HUES64 (cell line): ENCODE data around the gene FAAP100.

ENCODE experiments used
- H3K27ac ChIP-seq: 2 replicates; pipeline ENCODE4 v1.7.0; 2013; ENCODE audit warnings: low read depth, low read length, inconsistent platforms
- H3K27me3 ChIP-seq: 2 replicates; pipeline ENCODE4 v1.6.1; 2013; ENCODE audit warnings: mild to moderate bottlenecking, low read length; ENCODE audit not compliant: insufficient read depth
- H3K36me3 ChIP-seq: 2 replicates; pipeline ENCODE4 v1.6.1; 2013; ENCODE audit warnings: mild to moderate bottlenecking, low read length; ENCODE audit not compliant: insufficient read depth
- H3K4me1 ChIP-seq: 2 replicates; pipeline ENCODE4 v1.6.1; 2013; ENCODE audit warnings: mild to moderate bottlenecking, low read length, moderate library complexity; ENCODE audit not compliant: insufficient read depth
- H3K4me3 ChIP-seq: 2 replicates; pipeline ENCODE4 v1.5.1; 2013; ENCODE audit warnings: mild to moderate bottlenecking, low read length, moderate library complexity
- H3K9ac ChIP-seq: 2 replicates; pipeline ENCODE4 v1.6.1; 2013; ENCODE audit warnings: mild to moderate bottlenecking, low read depth, low read length
- H3K9me3 ChIP-seq: 2 replicates; pipeline ENCODE4 v1.6.1; 2013; ENCODE audit warnings: low read depth, low read length; ENCODE audit not compliant: insufficient read depth
- WGBS: fragments of 150-250, 120-280 bp; methylation state at CpG from one replicate; pipeline ENCODE4 v1.1.7; 2013; ENCODE audit warnings: missing lambda C conversion rate; 5-methylcytosine and 5-hydroxymethylcytosine counted together

The FAAP100 gene

DNA sequence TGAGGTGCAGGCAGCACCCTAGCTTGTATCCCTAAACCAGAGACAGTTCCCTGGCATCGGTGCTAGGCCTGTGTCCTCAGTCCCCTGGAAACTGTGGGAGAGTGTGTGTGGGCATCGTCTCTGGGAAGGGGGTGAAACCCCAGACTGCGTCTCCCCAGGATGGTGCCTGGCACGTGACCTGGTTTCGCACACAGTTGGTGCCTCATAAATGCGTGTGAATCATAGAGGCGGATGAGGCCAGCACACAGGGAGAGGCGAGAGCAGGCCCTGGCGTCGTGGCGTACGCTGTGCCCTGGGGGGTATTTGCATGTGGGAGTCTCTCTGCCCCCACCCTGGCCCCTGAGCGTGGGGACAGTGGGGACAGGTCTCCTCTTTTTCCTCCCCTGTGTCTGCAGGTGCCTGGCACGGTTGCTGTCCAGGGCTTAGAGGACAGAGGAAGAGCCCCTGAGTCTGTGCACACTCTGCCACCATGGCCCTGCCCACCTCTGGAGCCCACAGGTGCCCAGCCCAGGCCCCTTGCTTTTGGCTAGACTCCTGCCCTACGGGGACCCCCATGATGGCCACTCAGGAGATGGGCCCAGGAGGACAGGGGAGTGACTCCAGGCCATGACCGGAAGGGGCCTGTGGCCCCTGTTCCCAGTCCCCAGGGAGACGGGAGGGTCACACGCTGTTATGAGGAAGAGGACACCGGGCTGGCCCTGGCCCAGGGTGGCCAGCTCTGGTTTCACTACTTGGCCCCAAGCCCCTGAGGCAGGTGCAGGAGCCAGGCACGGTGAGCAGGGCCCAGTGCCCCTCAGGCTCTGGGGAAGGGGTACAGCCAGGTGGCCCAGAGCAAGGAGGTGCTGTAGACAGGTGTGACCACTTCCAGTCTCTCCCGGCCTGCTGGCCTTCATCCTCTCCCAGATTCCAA lies 25.2 kb downstream of the FAAP100 start:
- Histone ChIP-seq H3K9ac (no peak overlapping the region; the same call in 1 of the 2 replicates), H3K4me1 (peaks cover 3% of the 10 kb centered on the region; the same call in 1 of the 2 replicates), H3K9me3 (no peaks in the 10 kb centered on the region), H3K36me3 (no peaks in the 10 kb centered on the region), H3K4me3 (no peak overlapping the region), H3K27ac (no peak overlapping the region), H3K27me3 (peaks cover 5% of the 10 kb centered on the region; the same call in 1 of the 2 replicates)
- 91% methylated on average over 21 of the region's 21 CpGs for WGBS

DNA sequence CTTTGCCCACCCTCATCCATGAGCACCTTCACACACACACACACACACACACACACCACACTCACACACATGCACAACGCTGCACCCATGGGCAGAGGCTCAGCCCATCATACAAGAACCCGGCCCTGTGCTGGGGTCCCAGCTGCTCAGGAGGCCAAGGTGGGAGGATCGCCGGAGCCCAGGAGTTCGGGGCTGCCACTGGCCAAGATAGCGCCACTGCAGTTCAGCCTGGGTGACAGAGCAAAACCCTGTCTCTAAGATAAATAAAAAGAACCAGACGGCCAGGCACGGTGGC lies 27.3 kb downstream of the FAAP100 start:
- 92% methylated on average over 8 of the region's 8 CpGs for WGBS
- H3K9ac ChIP-seq: no peak overlapping the region
- no peak overlapping the region for H3K4me3 ChIP-seq
- H3K27ac ChIP-seq: no peak overlapping the region
- H3K4me1 ChIP-seq: peaks cover 11% of the 10 kb centered on the region; the same call in 1 of the 2 replicates
- no peaks in the 10 kb centered on the region for H3K9me3 ChIP-seq
- no peaks in the 10 kb centered on the region for H3K36me3 ChIP-seq
- H3K27me3 ChIP-seq: peaks cover 23% of the 10 kb centered on the region

DNA sequence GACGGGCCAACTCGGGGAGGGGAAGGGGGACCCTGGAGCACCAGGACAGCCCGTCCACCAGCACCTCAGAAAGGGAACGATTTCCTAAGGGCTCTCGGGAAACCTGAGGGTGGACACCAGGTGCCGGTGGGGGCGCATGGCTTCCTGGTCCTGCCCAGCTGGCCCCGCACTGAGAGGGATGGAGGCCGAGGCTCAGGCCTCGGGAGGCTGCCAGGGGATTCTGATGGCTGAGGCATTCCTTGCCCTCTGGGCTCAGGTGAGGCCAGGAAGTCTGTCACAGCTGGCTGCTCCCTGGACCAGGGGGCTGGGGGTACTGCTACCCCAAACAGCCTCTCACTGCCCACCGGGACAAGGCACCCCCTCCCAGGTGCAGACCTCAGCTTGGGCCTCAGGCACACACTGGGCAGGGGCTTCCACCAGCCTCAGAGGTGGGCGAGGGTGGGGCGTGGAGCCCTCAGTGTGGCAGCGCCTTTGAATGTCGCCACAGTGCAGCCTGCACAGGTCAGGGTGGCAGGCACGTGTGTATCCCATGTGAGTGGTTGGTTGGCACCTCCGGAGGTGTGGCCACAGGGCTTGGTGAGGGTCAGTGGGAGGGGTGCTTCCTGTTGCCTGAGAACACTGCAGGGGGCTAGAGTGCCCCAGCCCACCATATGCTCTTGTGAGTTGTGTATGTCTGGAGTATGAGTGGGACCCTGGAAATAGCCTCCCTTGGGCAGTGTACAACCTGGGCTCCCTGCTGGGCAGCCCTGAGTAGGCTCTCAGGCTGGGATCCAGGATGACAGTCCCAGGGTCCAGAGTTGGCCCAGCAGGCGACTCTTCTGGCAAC lies 27.9 kb downstream of the FAAP100 start:
- H3K4me1 ChIP-seq: peaks cover 12% of the 10 kb centered on the region; the same call in 1 of the 2 replicates
- no peak overlapping the region for H3K27ac ChIP-seq
- H3K4me3 ChIP-seq: no peak overlapping the region
- peaks cover 28% of the 10 kb centered on the region for H3K27me3 ChIP-seq
- 90% methylated on average over 18 of the region's 18 CpGs for WGBS
- no peaks in the 10 kb centered on the region for H3K9me3 ChIP-seq
- H3K9ac ChIP-seq: no peak overlapping the region
- no peaks in the 10 kb centered on the region for H3K36me3 ChIP-seq

GRCh38 chr17:81523402-81524038 lies 28.6 kb downstream of the FAAP100 start:
- H3K9ac ChIP-seq: no peak overlapping the region
- peaks cover 36% of the 10 kb centered on the region for H3K27me3 ChIP-seq
- no peak overlapping the region for H3K27ac ChIP-seq
- H3K4me1 ChIP-seq: peaks cover 12% of the 10 kb centered on the region; the same call in 1 of the 2 replicates
- H3K9me3 ChIP-seq: no peaks in the 10 kb centered on the region
- no peak overlapping the region for H3K4me3 ChIP-seq
- no peaks in the 10 kb centered on the region for H3K36me3 ChIP-seq
- WGBS: 66% methylated on average over 17 of the region's 17 CpGs

DNA sequence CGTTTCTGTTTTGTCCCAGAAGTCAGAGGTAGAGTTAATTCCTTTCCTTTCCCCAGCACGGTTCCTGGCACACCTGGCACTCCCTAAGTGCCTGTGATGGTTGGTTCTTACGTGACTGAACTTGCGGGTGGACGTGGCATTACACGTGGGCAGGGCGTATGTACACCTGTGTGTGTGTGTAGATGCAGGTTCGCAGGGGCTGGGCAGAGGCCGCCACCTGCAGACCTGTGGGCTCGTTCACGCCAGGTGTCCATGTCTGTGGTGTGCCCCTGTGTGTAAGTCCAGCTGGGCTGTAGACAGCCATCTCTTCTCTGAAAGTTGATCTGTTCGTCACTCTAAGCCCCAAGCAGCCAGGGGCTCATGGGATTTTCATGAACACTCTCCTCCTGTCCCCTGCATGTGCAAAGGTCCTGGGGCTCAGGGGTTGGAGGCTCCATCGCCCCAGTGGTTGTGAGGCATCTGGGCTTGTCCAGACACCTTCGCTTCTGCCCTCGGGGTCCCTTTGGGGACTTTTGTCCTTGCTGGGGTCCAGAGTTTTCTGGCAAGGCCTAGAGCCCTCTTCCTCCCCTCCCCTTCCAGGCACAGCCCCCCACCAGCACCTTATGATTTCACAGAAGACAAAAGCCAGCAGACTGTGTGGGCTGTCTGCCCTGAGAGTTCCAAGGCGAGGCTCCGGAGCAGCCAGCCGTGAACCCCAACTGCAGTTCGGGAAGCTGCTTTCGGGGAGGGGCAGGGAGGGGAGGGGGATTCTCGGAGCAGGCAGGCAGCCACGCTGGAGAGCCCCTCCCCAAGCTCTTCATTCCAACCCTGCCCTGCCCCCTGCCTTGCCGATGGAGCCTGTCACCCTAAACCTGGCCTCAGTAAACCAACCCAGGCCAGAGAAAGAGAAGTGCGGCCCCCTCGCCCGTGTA lies 29.4 kb downstream of the FAAP100 start:
- no peak overlapping the region for H3K9ac ChIP-seq
- no peaks in the 10 kb centered on the region for H3K36me3 ChIP-seq
- H3K9me3 ChIP-seq: no peaks in the 10 kb centered on the region
- WGBS: 66% methylated on average over 25 of the region's 26 CpGs
- H3K4me3 ChIP-seq: no peak overlapping the region
- H3K27ac ChIP-seq: no peak overlapping the region
- peaks cover 17% of the 10 kb centered on the region; the same call in 1 of the 2 replicates for H3K4me1 ChIP-seq
- H3K27me3 ChIP-seq: peaks cover 42% of the 10 kb centered on the region

- H3K4me3 ChIP-seq: peak overlapping the region; percentile 58
- H3K36me3 ChIP-seq: 0 out of 2 replicates have a peak, but pooled peaks cover 3% of the 10 kb centered on the region
- peaks cover 42% of the 10 kb centered on the region for H3K27me3 ChIP-seq
- WGBS: 73% methylated on average over 14 of the region's 14 CpGs
- H3K9me3 ChIP-seq: no peaks in the 10 kb centered on the region
- H3K9ac ChIP-seq: no peak overlapping the region; the same call in 1 of the 2 replicates
- peaks cover 28% of the 10 kb centered on the region; the same call in 1 of the 2 replicates for H3K4me1 ChIP-seq
- H3K27ac ChIP-seq: no peak overlapping the region
Measured at GRCh38 chr17:81520021-81520901, 31.9 kb downstream of the FAAP100 start.

- H3K9me3 ChIP-seq: no peaks in the 10 kb centered on the region
- H3K4me1 ChIP-seq: peaks cover 28% of the 10 kb centered on the region; the same call in 1 of the 2 replicates
- H3K4me3 ChIP-seq: peak overlapping the region; percentile 58
- 0 out of 2 replicates have a peak, but pooled peaks cover 3% of the 10 kb centered on the region for H3K36me3 ChIP-seq
- peaks cover 42% of the 10 kb centered on the region for H3K27me3 ChIP-seq
- peak overlapping the region; percentile 73 for H3K9ac ChIP-seq
- no peak overlapping the region for H3K27ac ChIP-seq
- WGBS: 2% methylated on average over 59 of the region's 61 CpGs
Measured at GRCh38 chr17:81519284-81520020, 32.7 kb downstream of the FAAP100 start.

- Histone ChIP-seq H3K27ac (no peak overlapping the region; the same call in 1 of the 2 replicates), H3K36me3 (0 out of 2 replicates have a peak, but pooled peaks cover 3% of the 10 kb centered on the region), H3K9ac (peak overlapping the region; percentile 73), H3K27me3 (peaks cover 42% of the 10 kb centered on the region), H3K4me1 (peaks cover 28% of the 10 kb centered on the region; the same call in 1 of the 2 replicates), H3K9me3 (no peaks in the 10 kb centered on the region), H3K4me3 (peak overlapping the region; percentile 58)
- WGBS: 1% methylated on average over 47 of the region's 47 CpGs
Measured at GRCh38 chr17:81518785-81519283, 33.3 kb downstream of the FAAP100 start.
